SK-N-SH (cell line): ENCODE results near the gene IDI2. TPM values are rescaled to one million over a fixed set of nuclear protein-coding genes. Genes with fewer than 3 reads are reported as not detected.
A peak's percentile ranks its signal among the peaks of the same experiment; 100 is the strongest.

ENCODE experiments used
- CTCF ChIA-PET: fragments of 300-600, 350-600 bp; formaldehyde crosslinking; extraction: SDS; loops from one replicate; lab custom pipeline; 2021; lab: Yijun Ruan, JAX
- POLR2A ChIA-PET: fragments of 350-600 bp; sonication (Branson Sonifier 250); formaldehyde crosslinking; extraction: SDS; loops from one replicate; lab custom pipeline; 2020; ENCODE audit warnings: antibody characterized with exemption, inconsistent platforms; lab: Yijun Ruan, JAX
- DNase-seq: peaks from one replicate; pipeline ENCODE4 v3.0.0; 2012
- H2AFZ ChIP-seq: fragments of 200-600 bp; sonication (generic); 2 replicates; pipeline ENCODE4 v1.8.1; 2016; ENCODE audit warnings: antibody characterized with exemption, mild to moderate bottlenecking, low read depth
- H3F3A ChIP-seq: fragments of 200-600 bp; sonication (generic); replicated peaks from 2 replicates; pipeline ENCODE3; 2016; ENCODE audit warnings: antibody characterized with exemption, mild to moderate bottlenecking; ENCODE audit not compliant: insufficient read depth
- H3K27ac ChIP-seq, 2 experiments: fragments of 200-500 bp in 1 of 2; fragments of 200-600 bp in 1 of 2; sonication (Bioruptor generic) in 1 of 2; sonication (generic), shearing (Covaris generic) in 1 of 2; 2 replicates each; pipeline versions ENCODE4 v1.5.1 to v1.6.1; 2014 to 2016; ENCODE audit warnings: low read depth in 2 of 2, inconsistent platforms in 1 of 2, low read length in 1 of 2, mild to moderate bottlenecking in 1 of 2, mixed read lengths in 1 of 2
- H3K27me3 ChIP-seq: fragments of 200-600 bp; sonication (generic), shearing (Covaris generic); 2 replicates; pipeline ENCODE4 v1.6.1; 2016; ENCODE audit warnings: mixed run types; ENCODE audit not compliant: insufficient read depth
- H3K36me3 ChIP-seq, 2 experiments: fragments of 200-500 bp in 1 of 2; fragments of 200-600 bp in 1 of 2; sonication (Bioruptor generic) in 1 of 2; sonication (generic) in 1 of 2; replicated peaks in 1 of 2; 2 replicates each; pipeline versions ENCODE3 to v1.5.1; 2014 to 2016; ENCODE audit warnings: low read length in 1 of 2, mild to moderate bottlenecking in 1 of 2; ENCODE audit not compliant: insufficient read depth in 2 of 2, control insufficient read depth in 1 of 2
- H3K4me1 ChIP-seq, 2 experiments: fragments of 200-500 bp in 1 of 2; fragments of 200-600 bp in 1 of 2; sonication (Bioruptor generic) in 1 of 2; sonication (generic), shearing (Covaris generic) in 1 of 2; 2 replicates each; pipeline versions ENCODE4 v1.5.1 to v1.6.1; 2014 to 2016; ENCODE audit warnings: low read depth in 1 of 2, low read length in 1 of 2, mixed run types in 1 of 2; ENCODE audit not compliant: insufficient read depth in 2 of 2, control insufficient read depth in 1 of 2
- H3K4me2 ChIP-seq: fragments of 200-600 bp; sonication (generic), shearing (Covaris generic); 2 replicates; pipeline ENCODE4 v1.6.1; 2017; ENCODE audit warnings: mixed run types
- H3K4me3 ChIP-seq, 2 experiments: fragments of 200-500 bp in 1 of 2; fragments of 200-600 bp in 1 of 2; sonication (Bioruptor generic) in 1 of 2; sonication (generic), shearing (Covaris generic) in 1 of 2; 2 replicates each; pipeline versions ENCODE4 v1.5.1 to v1.8.1; 2014 to 2016; ENCODE audit warnings: low read depth in 2 of 2, inconsistent platforms in 1 of 2, low read length in 1 of 2, mild to moderate bottlenecking in 1 of 2, mixed read lengths in 1 of 2, moderate library complexity in 1 of 2
- H3K79me2 ChIP-seq: fragments of 200-600 bp; sonication (generic); 2 replicates; pipeline ENCODE4 v1.8.1; 2017; ENCODE audit warnings: mild to moderate bottlenecking; ENCODE audit not compliant: insufficient read depth
- H3K9ac ChIP-seq: fragments of 200-600 bp; sonication (generic); 2 replicates; pipeline ENCODE4 v1.6.1; 2017; ENCODE audit warnings: mixed run types
- H3K9me2 ChIP-seq: fragments of 200-600 bp; sonication (generic); 2 replicates; pipeline ENCODE4 v1.6.1; 2017; ENCODE audit warnings: mixed run types
- H3K9me3 ChIP-seq: fragments of 200-600 bp; sonication (generic); 2 replicates; pipeline ENCODE4 v1.6.1; 2017; ENCODE audit warnings: mixed run types, mild to moderate bottlenecking, moderate library complexity
- H4K20me1 ChIP-seq: fragments of 200-600 bp; sonication (generic); 2 replicates; pipeline ENCODE4 v1.6.1; 2017; ENCODE audit warnings: mild to moderate bottlenecking, mixed run types; ENCODE audit not compliant: insufficient read depth
- ELF1 ChIP-seq: IDR thresholded peaks from 2 replicates; pipeline ENCODE4 v1.4.0; 2012
- EP300 ChIP-seq, 2 experiments: IDR thresholded peaks; 2 replicates each; pipeline versions ENCODE4 v1.4.0 to v1.6.1; 2012; ENCODE audit warnings: borderline replicate concordance in 1 of 2, low read depth in 1 of 2, low read length in 1 of 2
- GABPA ChIP-seq: IDR thresholded peaks from 2 replicates; pipeline ENCODE4 v1.4.0; 2012; ENCODE audit warnings: low read depth, mild to moderate bottlenecking
- JUND ChIP-seq: IDR thresholded peaks from 2 replicates; pipeline ENCODE4 v1.4.0; 2012
- MEF2A ChIP-seq: IDR thresholded peaks from 2 replicates; pipeline ENCODE4 v1.4.0; 2012; ENCODE audit warnings: low read depth, borderline replicate concordance
- NRF1 ChIP-seq: IDR thresholded peaks from 2 replicates; pipeline ENCODE4 v1.6.1; 2012; ENCODE audit warnings: low read depth, mild to moderate bottlenecking, low read length
- RAD21 ChIP-seq: IDR thresholded peaks from 2 replicates; pipeline ENCODE4 v1.6.1; 2012; ENCODE audit warnings: mild to moderate bottlenecking, low read length
- RCOR1 ChIP-seq: fragments of 150-350 bp; IDR thresholded peaks from 2 replicates; pipeline ENCODE4 v1.6.1; 2017; ENCODE audit warnings: antibody characterized with exemption, low read length
- RXRA ChIP-seq: IDR thresholded peaks from 2 replicates; pipeline ENCODE4 v1.4.0; 2012; ENCODE audit warnings: low read depth, mild to moderate bottlenecking, borderline replicate concordance
- SMC3 ChIP-seq: IDR thresholded peaks from 2 replicates; pipeline ENCODE4 v1.6.1; 2012; ENCODE audit warnings: low read depth, low read length, improper control_type of control experiment
- TAF1 ChIP-seq: IDR thresholded peaks from 2 replicates; pipeline ENCODE4 v1.6.1; 2012; ENCODE audit warnings: low read depth, mild to moderate bottlenecking, low read length, moderate library complexity, borderline replicate concordance
- TEAD4 ChIP-seq: IDR thresholded peaks from 2 replicates; pipeline ENCODE4 v1.4.0; 2012; ENCODE audit warnings: mild to moderate bottlenecking, borderline replicate concordance; ENCODE audit not compliant: insufficient read depth
- USF1 ChIP-seq: IDR thresholded peaks from 2 replicates; pipeline ENCODE4 v1.4.0; 2012; ENCODE audit warnings: low read depth, borderline replicate concordance
- USF2 ChIP-seq: fragments of 150-350 bp; IDR thresholded peaks from 2 replicates; pipeline ENCODE4 v1.6.1; 2017; ENCODE audit warnings: antibody characterized with exemption, low read length, low read depth, borderline replicate concordance
- WGBS: methylation state at CpG from one replicate; pipeline ENCODE4 v1.1.6; 2017; ENCODE audit warnings: low lambda C conversion rate; 5-methylcytosine and 5-hydroxymethylcytosine counted together
- polyA plus RNA-seq, 3 experiments: library from polyadenylated mRNA; depleted of rRNA; stranded (reverse); fragments of >200 nt; gene quantifications; 2 replicates each; pipeline ENCODE4 v1.2.3, GENCODE V29; 2012
- TF ChIP-seq, protein P1 (sequence below): IDR thresholded peaks from 2 replicates; pipeline ENCODE4; 2012

Gene IDI2
- polyA plus RNA-seq, 1 of the 3 experiments (the other 2 are of a cell fraction): not detected

DNA sequence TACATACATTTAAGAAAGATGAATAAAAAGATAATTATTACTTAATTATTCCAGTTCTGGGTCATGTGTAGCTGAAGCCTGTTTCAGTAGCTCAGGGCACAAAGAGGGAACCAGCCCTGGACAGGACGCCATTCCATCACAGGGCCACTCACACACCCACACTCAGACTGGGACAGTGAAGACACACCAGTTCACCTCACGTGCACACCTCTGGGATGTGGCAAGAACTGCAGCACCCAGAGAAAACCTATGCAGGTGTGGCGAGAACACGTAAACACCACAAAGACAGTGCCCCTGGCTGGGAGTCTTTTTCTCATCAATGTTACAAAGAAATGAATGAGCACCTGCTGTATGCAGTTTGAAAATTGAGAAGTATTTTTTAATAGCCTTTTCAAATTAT, 24.9 kb upstream of the IDI2 start:
- TF ChIP-seq USF2: no peak
- no peak for TF ChIP-seq USF1
- TF ChIP-seq EP300 (IDR thresholded peaks at IDR 0.05; ENCODE audit: borderline replicate concordance in 1 of 2, low read depth in 1 of 2, low read length in 1 of 2): no peak
- no peak for TF ChIP-seq TAF1
- no peak for TF ChIP-seq JUND
- TF ChIP-seq, protein P1, sequence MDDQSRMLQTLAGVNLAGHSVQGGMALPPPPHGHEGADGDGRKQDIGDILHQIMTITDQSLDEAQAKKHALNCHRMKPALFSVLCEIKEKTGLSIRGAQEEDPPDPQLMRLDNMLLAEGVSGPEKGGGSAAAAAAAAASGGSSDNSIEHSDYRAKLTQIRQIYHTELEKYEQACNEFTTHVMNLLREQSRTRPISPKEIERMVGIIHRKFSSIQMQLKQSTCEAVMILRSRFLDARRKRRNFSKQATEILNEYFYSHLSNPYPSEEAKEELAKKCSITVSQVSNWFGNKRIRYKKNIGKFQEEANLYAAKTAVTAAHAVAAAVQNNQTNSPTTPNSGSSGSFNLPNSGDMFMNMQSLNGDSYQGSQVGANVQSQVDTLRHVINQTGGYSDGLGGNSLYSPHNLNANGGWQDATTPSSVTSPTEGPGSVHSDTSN: no peak
- TF ChIP-seq ELF1: no peak
- TF ChIP-seq RXRA: no peak
- no peak for TF ChIP-seq SMC3
- WGBS: 62% methylated on average over 4 of the region's 4 CpGs
- H3K9me2 ChIP-seq: no peaks in the 10 kb centered on the region
- peaks cover 25 to 34% of the 10 kb centered on the region in 2 experiments for H3K36me3 ChIP-seq
- ChIA-PET POLR2A (no interaction called here), CTCF (no interaction called here)
- H3K27me3 ChIP-seq: no peaks in the 10 kb centered on the region
- peaks cover 15% of the 10 kb centered on the region for H3F3A ChIP-seq
- H2AFZ ChIP-seq: no peak overlapping the region
- H4K20me1 ChIP-seq: peaks cover 27% of the 10 kb centered on the region
- H3K4me1 ChIP-seq: peaks cover 19 to 23% of the 10 kb centered on the region in 2 experiments; a peak in 3 of 4 replicates
- peaks cover 79% of the 10 kb centered on the region for H3K79me2 ChIP-seq
- H3K27ac ChIP-seq: peak overlapping the region; percentile 99
- H3K9ac ChIP-seq: peak overlapping the region; percentile 97; the same call in 1 of the 2 replicates
- H3K9me3 ChIP-seq: no peaks in the 10 kb centered on the region
- no peak for DNase-seq
- H3K4me2 ChIP-seq: peak overlapping the region; percentile 77
- H3K4me3 ChIP-seq: peak overlapping the region; percentile 90 to 92; a peak in 3 of 4 replicates

DNA sequence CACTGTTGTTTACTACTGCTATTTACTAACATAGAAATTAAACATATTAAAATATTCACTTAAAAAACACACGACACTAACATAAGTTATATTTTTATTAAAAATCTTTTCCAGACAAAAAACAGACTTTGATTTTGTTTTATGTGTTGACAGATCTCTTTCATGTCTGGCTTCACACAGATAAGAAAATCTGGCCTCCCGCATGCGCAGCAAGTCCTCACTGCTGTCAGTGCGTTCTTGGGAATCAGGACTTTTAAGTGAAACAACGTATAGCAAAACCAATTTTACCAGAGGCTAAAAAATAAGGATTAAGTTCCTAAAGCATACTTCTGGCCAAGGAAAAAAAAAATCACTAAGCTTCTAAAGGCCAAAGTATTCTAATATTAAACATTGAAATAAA, 24.5 kb upstream of the IDI2 start:
- H4K20me1 ChIP-seq: peaks cover 26% of the 10 kb centered on the region
- H3K79me2 ChIP-seq: peaks cover 79% of the 10 kb centered on the region
- H3F3A ChIP-seq: peaks cover 14% of the 10 kb centered on the region
- WGBS: 31% methylated on average over 5 of the region's 5 CpGs
- no peak for DNase-seq
- H3K27me3 ChIP-seq: no peaks in the 10 kb centered on the region
- H3K9me2 ChIP-seq: no peaks in the 10 kb centered on the region
- H3K4me3 ChIP-seq: peak overlapping the region; percentile 90 to 92
- CTCF ChIA-PET: no interaction called here
- H2AFZ ChIP-seq: peak overlapping the region; percentile 77; the same call in 1 of the 2 replicates
- H3K27ac ChIP-seq: peak overlapping the region; percentile 99
- H3K36me3 ChIP-seq: peaks cover 25 to 33% of the 10 kb centered on the region in 2 experiments
- H3K9me3 ChIP-seq: no peaks in the 10 kb centered on the region
- H3K4me1 ChIP-seq: peaks cover 16 to 20% of the 10 kb centered on the region in 2 experiments; a peak in 3 of 4 replicates
- TF ChIP-seq ELF1 (no peak), MEF2A (no peak), NRF1 (peak; percentile 65), RAD21 (no peak), TEAD4 (no peak), GABPA (no peak), RCOR1 (no peak)
- POLR2A ChIA-PET: interaction anchor here (1.6 kb wide), 1 partner anchor 119 kb away, joined by 7 read pairs; the partner anchor contains the start of gene LARP4B
- H3K9ac ChIP-seq: peak overlapping the region; percentile 97; the same call in 1 of the 2 replicates
- peak overlapping the region; percentile 77 for H3K4me2 ChIP-seq
